ENCODE measurements around the gene GPATCH8. TPM values are rescaled to one million over a fixed set of nuclear protein-coding genes. Genes with fewer than 3 reads are reported as not detected.

The GPATCH8 gene
- total and polyA plus RNA-seq, 9 of the 15 experiments (the other 6 are each of a cell fraction or from before 2014, with no cell fraction given), result 10.6 to 29.6 (median 13.2) TPM

DNA sequence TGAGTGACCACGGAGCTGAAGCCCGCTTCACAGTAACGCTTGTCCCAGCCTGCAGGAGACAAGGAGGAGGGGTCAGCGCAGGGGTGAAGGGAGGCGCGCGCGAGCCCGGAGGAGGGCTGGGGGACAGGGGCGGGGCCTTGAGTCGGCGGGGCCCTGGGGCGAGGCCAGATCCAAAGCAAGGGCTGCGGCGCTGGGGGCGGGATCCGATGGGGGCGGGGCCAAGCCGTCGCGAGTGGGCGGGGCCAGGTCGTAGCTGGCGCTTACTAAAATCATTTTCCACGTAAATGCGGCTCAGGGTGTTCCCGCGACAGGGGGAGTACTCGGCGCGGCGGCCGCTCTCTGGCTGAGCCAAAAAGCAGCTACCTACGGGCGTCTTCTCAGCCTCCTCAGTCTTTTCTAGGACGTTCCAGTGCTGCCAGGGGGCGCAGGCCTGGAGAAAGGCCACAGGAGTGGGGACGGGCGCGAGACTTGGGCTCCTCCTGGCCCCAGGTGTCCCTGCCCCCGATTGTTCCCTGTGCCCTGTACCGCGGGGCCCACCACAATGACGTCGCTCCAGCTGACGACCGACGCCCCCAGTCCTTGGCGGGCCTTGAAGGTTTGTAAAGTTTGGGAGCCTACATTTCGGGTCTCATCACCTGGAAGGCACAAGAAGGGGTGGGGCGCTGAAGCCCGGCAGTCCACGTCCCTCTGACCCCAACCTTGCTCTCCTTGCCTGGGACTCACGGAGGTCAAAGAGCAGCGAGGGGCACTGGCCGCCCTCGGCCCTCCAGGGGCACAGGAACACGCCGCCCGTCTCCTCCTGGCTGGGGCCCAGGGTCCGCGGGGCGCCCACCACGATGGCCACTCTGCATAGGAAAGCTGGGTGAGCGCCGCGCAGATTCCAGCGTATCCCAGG lies 117.7 kb downstream of the GPATCH8 start (continued):
- TF ChIP-seq ILK (tag; IDR thresholded peaks at IDR 0.05; ENCODE audit: borderline replicate concordance, low read depth), result no peak
- TF ChIP-seq MYNN (IDR thresholded peaks at IDR 0.05), result no peak
- no peak for TF ChIP-seq MYNN (CRISPR knock-in tag; IDR thresholded peaks at IDR 0.05)
- TF ChIP-seq ZNF354B (CRISPR knock-in tag; IDR thresholded peaks at IDR 0.05), result no peak
- TF ChIP-seq POLR2AphosphoS2 (IDR thresholded peaks at IDR 0.05; ENCODE audit: low read length), result 0 out of 2 replicates have a peak, but pooled peaks have one; percentile 40
- TF ChIP-seq RBM22 (IDR thresholded peaks at IDR 0.05; ENCODE audit: low read depth, low read length, poor library complexity, severe bottlenecking), result no peak
- peak; percentile 63 for TF ChIP-seq TAF1 (IDR thresholded peaks at IDR 0.05; ENCODE audit: control insufficient read depth, extremely low read depth, insufficient read depth, low read length, severe bottlenecking)
- TF ChIP-seq JUNB (CRISPR knock-in tag; conservative IDR thresholded peaks at IDR 0.05), result no peak
- TF ChIP-seq, protein P1, sequence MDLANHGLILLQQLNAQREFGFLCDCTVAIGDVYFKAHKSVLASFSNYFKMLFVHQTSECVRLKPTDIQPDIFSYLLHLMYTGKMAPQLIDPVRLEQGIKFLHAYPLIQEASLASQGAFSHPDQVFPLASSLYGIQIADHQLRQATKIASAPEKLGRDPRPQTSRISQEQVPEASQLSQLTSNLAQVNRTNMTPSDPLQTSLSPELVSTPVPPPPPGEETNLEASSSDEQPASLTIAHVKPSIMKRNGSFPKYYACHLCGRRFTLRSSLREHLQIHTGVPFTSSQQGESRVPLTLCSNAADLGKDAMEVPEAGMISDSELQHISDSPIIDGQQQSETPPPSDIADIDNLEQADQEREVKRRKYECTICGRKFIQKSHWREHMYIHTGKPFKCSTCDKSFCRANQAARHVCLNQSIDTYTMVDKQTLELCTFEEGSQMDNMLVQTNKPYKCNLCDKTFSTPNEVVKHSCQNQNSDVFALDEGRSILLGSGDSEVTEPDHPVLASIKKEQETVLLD (IDR thresholded peaks at IDR 0.05), result no peak
- TF ChIP-seq, protein P2, sequence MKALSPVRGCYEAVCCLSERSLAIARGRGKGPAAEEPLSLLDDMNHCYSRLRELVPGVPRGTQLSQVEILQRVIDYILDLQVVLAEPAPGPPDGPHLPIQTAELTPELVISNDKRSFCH (CRISPR knock-in tag; IDR thresholded peaks at IDR 0.05), result no peak
- TF ChIP-seq, protein P2 (tag; IDR thresholded peaks at IDR 0.05), result peak; percentile 54; the same call in 1 of the 2 replicates
- TF ChIP-seq MEF2D (tag; conservative IDR thresholded peaks at IDR 0.05; ENCODE audit: low read depth), result no peak
- TF ChIP-seq, protein P3, sequence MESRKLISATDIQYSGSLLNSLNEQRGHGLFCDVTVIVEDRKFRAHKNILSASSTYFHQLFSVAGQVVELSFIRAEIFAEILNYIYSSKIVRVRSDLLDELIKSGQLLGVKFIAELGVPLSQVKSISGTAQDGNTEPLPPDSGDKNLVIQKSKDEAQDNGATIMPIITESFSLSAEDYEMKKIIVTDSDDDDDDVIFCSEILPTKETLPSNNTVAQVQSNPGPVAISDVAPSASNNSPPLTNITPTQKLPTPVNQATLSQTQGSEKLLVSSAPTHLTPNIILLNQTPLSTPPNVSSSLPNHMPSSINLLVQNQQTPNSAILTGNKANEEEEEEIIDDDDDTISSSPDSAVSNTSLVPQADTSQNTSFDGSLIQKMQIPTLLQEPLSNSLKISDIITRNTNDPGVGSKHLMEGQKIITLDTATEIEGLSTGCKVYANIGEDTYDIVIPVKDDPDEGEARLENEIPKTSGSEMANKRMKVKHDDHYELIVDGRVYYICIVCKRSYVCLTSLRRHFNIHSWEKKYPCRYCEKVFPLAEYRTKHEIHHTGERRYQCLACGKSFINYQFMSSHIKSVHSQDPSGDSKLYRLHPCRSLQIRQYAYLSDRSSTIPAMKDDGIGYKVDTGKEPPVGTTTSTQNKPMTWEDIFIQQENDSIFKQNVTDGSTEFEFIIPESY (CRISPR knock-in tag; IDR thresholded peaks at IDR 0.05), result no peak; the same call in 1 of the 2 replicates
- TF ChIP-seq, protein P4, sequence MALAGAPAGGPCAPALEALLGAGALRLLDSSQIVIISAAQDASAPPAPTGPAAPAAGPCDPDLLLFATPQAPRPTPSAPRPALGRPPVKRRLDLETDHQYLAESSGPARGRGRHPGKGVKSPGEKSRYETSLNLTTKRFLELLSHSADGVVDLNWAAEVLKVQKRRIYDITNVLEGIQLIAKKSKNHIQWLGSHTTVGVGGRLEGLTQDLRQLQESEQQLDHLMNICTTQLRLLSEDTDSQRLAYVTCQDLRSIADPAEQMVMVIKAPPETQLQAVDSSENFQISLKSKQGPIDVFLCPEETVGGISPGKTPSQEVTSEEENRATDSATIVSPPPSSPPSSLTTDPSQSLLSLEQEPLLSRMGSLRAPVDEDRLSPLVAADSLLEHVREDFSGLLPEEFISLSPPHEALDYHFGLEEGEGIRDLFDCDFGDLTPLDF (CRISPR knock-in tag; IDR thresholded peaks at IDR 0.05), result peak; percentile 77
- no peak for TF ChIP-seq SMARCB1 (IDR thresholded peaks at IDR 0.05; ENCODE audit: insufficient read length, low read depth)
- peak; percentile 23 for TF ChIP-seq NFIC (IDR thresholded peaks at IDR 0.05)
- TF ChIP-seq HEY1 (CRISPR knock-in tag; IDR thresholded peaks at IDR 0.05; ENCODE audit: borderline replicate concordance), result no peak
- TF ChIP-seq RHOXF2B (CRISPR knock-in tag; conservative IDR thresholded peaks at IDR 0.05), result no peak
- no peak for TF ChIP-seq HIVEP1 (CRISPR knock-in tag; IDR thresholded peaks at IDR 0.05)
- TF ChIP-seq KHSRP (IDR thresholded peaks at IDR 0.05), result no peak
- TF ChIP-seq, protein P5, sequence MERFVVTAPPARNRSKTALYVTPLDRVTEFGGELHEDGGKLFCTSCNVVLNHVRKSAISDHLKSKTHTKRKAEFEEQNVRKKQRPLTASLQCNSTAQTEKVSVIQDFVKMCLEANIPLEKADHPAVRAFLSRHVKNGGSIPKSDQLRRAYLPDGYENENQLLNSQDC (CRISPR knock-in tag; IDR thresholded peaks at IDR 0.05), result no peak
- TF ChIP-seq MTF1 (CRISPR knock-in tag; IDR thresholded peaks at IDR 0.05; ENCODE audit: borderline replicate concordance), result no peak

All from K562 (cell line).